Measurements from ENCODE around the gene MGAT4B.
A peak's percentile ranks its signal among the peaks of the same experiment; 100 is the strongest.

The MGAT4B gene

GRCh38 chr5:179768326-179769085, 38.2 kb downstream of the MGAT4B start:
- no peak for DNase-seq

- DNase-seq: no peak
Measured at GRCh38 chr5:179767496-179768100, 39.1 kb downstream of the MGAT4B start.

GRCh38 chr5:179766726-179767455, 39.8 kb downstream of the MGAT4B start:
- no peak for DNase-seq

GRCh38 chr5:179766021-179766725, 40.5 kb downstream of the MGAT4B start:
- DNase-seq: no peak

- no peak for DNase-seq
Measured at GRCh38 chr5:179765400-179765799, 41.3 kb downstream of the MGAT4B start.

GRCh38 chr5:179764056-179764455, 42.6 kb downstream of the MGAT4B start:
- no peak for DNase-seq

- DNase-seq: peak in 2 of 3 experiments; percentile 39 to 62
Measured at GRCh38 chr5:179763215-179763945, 43.3 kb downstream of the MGAT4B start.

GRCh38 chr5:179762781-179763176, 43.9 kb downstream of the MGAT4B start:
- peak in 1 of 3 experiments; percentile 12 for DNase-seq

GRCh38 chr5:179762079-179762780, 44.4 kb downstream of the MGAT4B start:
- DNase-seq: peak in 2 of 3 experiments; percentile 3 to 28

GRCh38 chr5:179759581-179760551, 46.8 kb downstream of the MGAT4B start:
- DNase-seq: peak in 2 of 3 experiments; percentile 1 to 9

GRCh38 chr5:179758955-179759354, 47.7 kb downstream of the MGAT4B start:
- DNase-seq: no peak

- no peak for DNase-seq
Measured at GRCh38 chr5:179755022-179755421, 51.6 kb downstream of the MGAT4B start.

GRCh38 chr5:179753971-179754370, 52.7 kb downstream of the MGAT4B start:
- DNase-seq: no peak

GRCh38 chr5:179749857-179750508, 56.7 kb downstream of the MGAT4B start:
- no peak for DNase-seq

- no peak for DNase-seq
Measured at GRCh38 chr5:179747811-179748210, 58.9 kb downstream of the MGAT4B start.
